ENCODE data around the gene CARMIL1. TPM values are rescaled to one million over a fixed set of nuclear protein-coding genes. Genes with fewer than 3 reads are reported as not detected.

Gene CARMIL1
- total RNA-seq, 1 donor from 2014 or later = 19.6 TPM

DNA sequence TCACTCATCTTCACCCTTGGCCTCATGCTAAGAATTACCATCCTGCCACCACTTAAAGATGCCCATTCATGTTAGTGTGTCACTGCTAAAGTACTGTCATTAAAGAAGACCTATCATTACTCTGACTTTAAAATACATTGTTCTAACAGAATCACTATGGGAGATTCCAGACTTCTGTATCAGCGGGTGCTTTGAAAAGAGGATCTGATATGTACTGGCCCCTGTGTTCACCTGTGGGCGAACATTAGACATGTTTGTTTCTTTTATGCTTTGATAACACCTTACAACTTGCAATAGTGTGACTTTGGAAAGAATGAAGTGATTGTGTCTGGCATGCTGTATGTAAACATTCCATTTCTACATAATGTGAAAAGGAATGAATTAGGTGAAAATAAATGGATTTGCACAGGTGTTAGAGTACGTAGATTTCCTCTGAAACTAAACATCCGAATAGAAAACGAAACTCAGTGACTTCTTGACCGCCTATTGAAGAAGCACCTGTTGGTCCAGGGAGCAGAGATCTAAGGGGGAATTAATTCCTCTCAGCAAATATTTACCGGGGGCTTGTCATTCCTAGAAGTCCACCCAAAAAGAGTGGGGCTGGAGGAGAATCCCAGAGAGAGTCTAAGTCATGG lies 132.3 kb downstream of the CARMIL1 start:
- no peaks in the 10 kb centered on the region for H3K9me3 ChIP-seq
- H3K4me3 ChIP-seq = no peak overlapping the region
- H3K27me3 ChIP-seq = no peaks in the 10 kb centered on the region
- DNase-seq (ENCODE audit: extremely low spot score in 2 of 2) = no peak
- H3K4me1 ChIP-seq = peaks cover 44% of the 10 kb centered on the region
- no peaks in the 10 kb centered on the region for H3K36me3 ChIP-seq
- no peak overlapping the region for H3K27ac ChIP-seq
- TF ChIP-seq, protein P1, sequence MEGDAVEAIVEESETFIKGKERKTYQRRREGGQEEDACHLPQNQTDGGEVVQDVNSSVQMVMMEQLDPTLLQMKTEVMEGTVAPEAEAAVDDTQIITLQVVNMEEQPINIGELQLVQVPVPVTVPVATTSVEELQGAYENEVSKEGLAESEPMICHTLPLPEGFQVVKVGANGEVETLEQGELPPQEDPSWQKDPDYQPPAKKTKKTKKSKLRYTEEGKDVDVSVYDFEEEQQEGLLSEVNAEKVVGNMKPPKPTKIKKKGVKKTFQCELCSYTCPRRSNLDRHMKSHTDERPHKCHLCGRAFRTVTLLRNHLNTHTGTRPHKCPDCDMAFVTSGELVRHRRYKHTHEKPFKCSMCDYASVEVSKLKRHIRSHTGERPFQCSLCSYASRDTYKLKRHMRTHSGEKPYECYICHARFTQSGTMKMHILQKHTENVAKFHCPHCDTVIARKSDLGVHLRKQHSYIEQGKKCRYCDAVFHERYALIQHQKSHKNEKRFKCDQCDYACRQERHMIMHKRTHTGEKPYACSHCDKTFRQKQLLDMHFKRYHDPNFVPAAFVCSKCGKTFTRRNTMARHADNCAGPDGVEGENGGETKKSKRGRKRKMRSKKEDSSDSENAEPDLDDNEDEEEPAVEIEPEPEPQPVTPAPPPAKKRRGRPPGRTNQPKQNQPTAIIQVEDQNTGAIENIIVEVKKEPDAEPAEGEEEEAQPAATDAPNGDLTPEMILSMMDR (IDR thresholded peaks at IDR 0.05) = no peak
- no peak for TF ChIP-seq POLR2A (IDR thresholded peaks at IDR 0.05)
- no peak for TF ChIP-seq POLR2AphosphoS5 (IDR thresholded peaks at IDR 0.05; ENCODE audit: insufficient read depth in 1 of 2, low read depth in 1 of 2)
- intact Hi-C loops (cut with DNase I) = no loop called here

DNA sequence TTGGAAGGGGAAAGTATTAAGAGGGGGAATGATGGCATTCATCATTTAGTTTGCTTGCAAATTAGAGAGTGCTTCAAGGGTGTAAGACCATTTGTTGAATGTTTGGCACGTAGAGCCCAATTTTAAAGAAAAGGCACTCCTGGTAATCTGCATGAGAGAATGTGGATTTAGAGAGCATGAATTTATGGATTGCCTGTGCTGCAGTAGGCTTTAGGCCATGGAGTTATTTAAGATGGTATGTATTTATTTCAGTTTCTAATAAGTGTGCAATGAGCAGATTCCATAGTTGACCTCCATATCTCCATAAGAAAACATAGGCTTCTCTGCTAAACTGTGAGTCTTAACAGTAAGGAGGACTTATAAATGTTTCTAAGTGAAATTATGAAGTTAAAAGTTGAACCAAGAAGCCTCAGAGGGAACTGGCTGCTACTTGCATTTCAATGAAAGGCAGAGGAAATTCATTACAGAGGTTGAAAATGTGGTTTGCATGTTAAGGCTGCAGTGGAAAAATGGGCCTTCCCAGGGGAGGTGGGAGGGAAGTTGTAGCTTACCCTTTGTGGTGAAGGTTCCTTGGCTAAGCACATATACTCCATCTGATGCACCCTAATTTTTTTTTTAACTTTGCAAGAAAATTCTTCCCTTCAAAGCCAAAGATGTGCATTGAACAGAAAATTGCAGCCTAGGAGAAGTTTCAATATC lies 134.2 kb downstream of the CARMIL1 start:
- H3K36me3 ChIP-seq = no peaks in the 10 kb centered on the region
- H3K27ac ChIP-seq = no peak overlapping the region
- H3K27me3 ChIP-seq = no peaks in the 10 kb centered on the region
- TF ChIP-seq POLR2AphosphoS5 (IDR thresholded peaks at IDR 0.05; ENCODE audit: insufficient read depth in 1 of 2, low read depth in 1 of 2) = no peak
- TF ChIP-seq POLR2A (IDR thresholded peaks at IDR 0.05) = no peak
- TF ChIP-seq, protein P1 (IDR thresholded peaks at IDR 0.05) = no peak
- no peaks in the 10 kb centered on the region for H3K9me3 ChIP-seq
- intact Hi-C loops (cut with DNase I) = no loop called here
- no peak for DNase-seq (ENCODE audit: extremely low spot score in 2 of 2)
- no peak overlapping the region for H3K4me3 ChIP-seq
- peaks cover 50% of the 10 kb centered on the region for H3K4me1 ChIP-seq

DNA sequence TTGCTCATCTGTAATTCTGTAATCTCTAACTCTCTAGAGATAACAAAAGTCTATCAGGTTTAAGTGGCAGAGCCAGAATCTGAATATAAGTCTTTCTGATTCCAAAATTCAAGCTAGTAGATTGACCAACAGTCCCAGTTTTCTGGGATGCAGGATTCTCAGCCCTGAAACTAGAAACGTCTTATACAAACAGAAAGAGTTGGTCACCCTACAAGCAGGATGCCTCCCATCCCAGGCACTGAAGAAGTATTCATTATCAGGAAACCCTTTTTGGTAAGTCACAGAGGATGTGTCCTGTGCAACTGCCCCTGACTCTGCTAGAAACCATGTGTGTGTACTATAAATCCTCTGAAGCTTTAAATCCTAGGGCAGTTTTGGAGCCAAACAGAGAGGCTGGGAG lies 135.0 kb downstream of the CARMIL1 start:
- no peak for DNase-seq (ENCODE audit: extremely low spot score in 2 of 2)
- intact Hi-C loops (cut with DNase I) = no loop called here
- TF ChIP-seq POLR2A (IDR thresholded peaks at IDR 0.05) = no peak
- TF ChIP-seq, protein P1 (IDR thresholded peaks at IDR 0.05) = no peak
- TF ChIP-seq POLR2AphosphoS5 (IDR thresholded peaks at IDR 0.05; ENCODE audit: insufficient read depth in 1 of 2, low read depth in 1 of 2) = no peak
- Histone ChIP-seq H3K36me3 (no peaks in the 10 kb centered on the region), H3K9me3 (no peaks in the 10 kb centered on the region), H3K27me3 (no peaks in the 10 kb centered on the region), H3K27ac (no peak overlapping the region), H3K4me1 (peaks cover 50% of the 10 kb centered on the region), H3K4me3 (no peak overlapping the region)

DNA sequence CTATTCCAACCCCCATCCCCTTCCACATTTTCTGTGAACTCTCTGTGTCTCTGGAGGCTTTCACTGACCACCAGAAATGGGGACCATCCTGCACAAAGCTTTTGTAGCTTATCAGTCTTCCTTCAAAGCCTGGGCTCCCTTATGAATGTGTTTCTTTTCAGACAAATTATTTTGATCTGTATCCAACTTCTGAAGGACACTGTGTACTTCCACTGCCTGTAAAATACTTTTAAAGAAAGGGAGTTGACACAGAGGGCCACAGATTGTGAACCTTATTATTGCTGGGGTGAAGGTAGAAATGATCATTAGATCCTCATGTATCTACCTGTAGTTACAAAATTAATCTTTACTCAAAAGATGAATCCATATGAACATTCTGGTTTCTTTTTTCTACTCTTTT lies 135.6 kb downstream of the CARMIL1 start:
- H3K9me3 ChIP-seq = no peaks in the 10 kb centered on the region
- no peaks in the 10 kb centered on the region for H3K36me3 ChIP-seq
- no peak overlapping the region for H3K4me3 ChIP-seq
- TF ChIP-seq POLR2A (IDR thresholded peaks at IDR 0.05) = no peak
- no peak for TF ChIP-seq POLR2AphosphoS5 (IDR thresholded peaks at IDR 0.05; ENCODE audit: insufficient read depth in 1 of 2, low read depth in 1 of 2)
- TF ChIP-seq, protein P1 (IDR thresholded peaks at IDR 0.05) = no peak
- no peak overlapping the region for H3K27ac ChIP-seq
- DNase-seq (ENCODE audit: extremely low spot score in 2 of 2) = no peak
- intact Hi-C loops (cut with DNase I) = no loop called here
- H3K27me3 ChIP-seq = no peaks in the 10 kb centered on the region
- peaks cover 50% of the 10 kb centered on the region for H3K4me1 ChIP-seq

DNA sequence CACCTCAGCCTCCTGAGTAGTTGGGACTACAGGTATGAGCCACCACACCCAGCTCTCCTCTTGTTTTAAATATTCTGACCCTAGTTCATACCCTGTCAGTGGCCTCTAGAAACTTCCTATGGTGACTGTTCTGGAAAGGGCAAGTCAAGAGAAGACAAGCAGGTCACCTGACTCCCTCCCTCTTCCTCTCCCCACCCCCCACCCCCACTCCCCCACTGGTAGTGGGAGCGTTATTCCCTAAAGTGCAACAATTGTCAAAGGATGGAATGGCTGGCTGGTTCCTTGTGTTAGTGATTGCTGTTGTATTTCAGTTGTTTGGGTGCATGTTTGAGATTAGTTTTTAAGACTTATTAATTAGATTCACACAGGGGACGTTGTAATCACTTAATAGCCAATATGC lies 136.1 kb downstream of the CARMIL1 start:
- DNase-seq (ENCODE audit: extremely low spot score in 2 of 2) = no peak
- Histone ChIP-seq H3K27ac (no peak overlapping the region), H3K9me3 (no peaks in the 10 kb centered on the region), H3K36me3 (no peaks in the 10 kb centered on the region), H3K4me3 (no peak overlapping the region), H3K4me1 (peaks cover 48% of the 10 kb centered on the region), H3K27me3 (no peaks in the 10 kb centered on the region)
- intact Hi-C loops (cut with DNase I) = no loop called here
- TF ChIP-seq, protein P1 (IDR thresholded peaks at IDR 0.05) = no peak
- TF ChIP-seq POLR2A (IDR thresholded peaks at IDR 0.05) (no peak), POLR2AphosphoS5 (IDR thresholded peaks at IDR 0.05; ENCODE audit: insufficient read depth in 1 of 2, low read depth in 1 of 2) (no peak)
